ENCODE measurements around the gene DNAJC5.
"Not testable (repeated sequence)": the region's sequence is repeated elsewhere in the genome, so short reads cannot be mapped to it uniquely, and the experiment has no call there.

DNAJC5 gene

GRCh38 chr20:63974402-63975200 is 79.7 kb downstream of the DNAJC5 start:
- Histone ChIP-seq H3K9me2 (ENCODE audit: low read depth, low read length) (no peaks in the 10 kb centered on the region), H3K9ac (ENCODE audit: low read length) (no peak overlapping the region), H3K27ac (ENCODE audit: low read depth, low read length, poor library complexity, severe bottlenecking) (no peak overlapping the region), H3K9me3 (ENCODE audit: low read length) (no peaks in the 10 kb centered on the region), H3K79me2 (ENCODE audit: insufficient read depth, low read length) (no peaks in the 10 kb centered on the region), H4K20me1 (ENCODE audit: insufficient read depth, low read length) (no peaks in the 10 kb centered on the region), H3K4me3 (ENCODE audit: low read depth, low read length, poor library complexity, severe bottlenecking) (no peak overlapping the region), H3F3A (ENCODE audit: insufficient read depth, low read length) (peaks cover under 1% of the 10 kb centered on the region; the same call in 1 of the 2 replicates), H2AFZ (ENCODE audit: low read length) (no peak overlapping the region), H3K27me3 (ENCODE audit: insufficient read depth, low read length) (no peaks in the 10 kb centered on the region), H3K36me3 (ENCODE audit: insufficient read depth, low read length) (no peaks in the 10 kb centered on the region), H3K4me2 (ENCODE audit: low read length) (no peak overlapping the region), H3K4me1 (ENCODE audit: insufficient read depth, low read length, severe bottlenecking) (peaks cover 20% of the 10 kb centered on the region)
- TF ChIP-seq EZH2 (IDR thresholded peaks at IDR 0.05; ENCODE audit: borderline replicate concordance, low read length) = no peak
- TF ChIP-seq CTCF (IDR thresholded peaks at IDR 0.05; ENCODE audit: low read length) = no peak

- H4K20me1 ChIP-seq (ENCODE audit: insufficient read depth, low read length); H3K9ac ChIP-seq (ENCODE audit: low read length): not testable (repeated sequence)
These were observed 81.6 kb downstream of the DNAJC5 start for GRCh38 chr20:63976511-63976910.

GRCh38 chr20:63976980-63977738 is 82.2 kb downstream of the DNAJC5 start:
- Histone ChIP-seq H3K36me3 (ENCODE audit: insufficient read depth, low read length) (no peaks in the 10 kb centered on the region), H3K9me3 (ENCODE audit: low read length) (no peaks in the 10 kb centered on the region), H3K9me2 (ENCODE audit: low read depth, low read length) (no peaks in the 10 kb centered on the region), H3K27me3 (ENCODE audit: insufficient read depth, low read length) (no peaks in the 10 kb centered on the region), H4K20me1 (ENCODE audit: insufficient read depth, low read length) (no peaks in the 10 kb centered on the region), H3K4me2 (ENCODE audit: low read length) (no peak overlapping the region), H3K4me3 (ENCODE audit: low read depth, low read length, poor library complexity, severe bottlenecking) (no peak overlapping the region), H3K27ac (ENCODE audit: low read depth, low read length, poor library complexity, severe bottlenecking) (no peak overlapping the region), H3K9ac (ENCODE audit: low read length) (no peak overlapping the region), H2AFZ (ENCODE audit: low read length) (no peak overlapping the region), H3F3A (ENCODE audit: insufficient read depth, low read length) (peaks cover 4% of the 10 kb centered on the region; the same call in 1 of the 2 replicates), H3K79me2 (ENCODE audit: insufficient read depth, low read length) (peaks cover 6% of the 10 kb centered on the region; the same call in 1 of the 2 replicates), H3K4me1 (ENCODE audit: insufficient read depth, low read length, severe bottlenecking) (peaks cover 31% of the 10 kb centered on the region)
- TF ChIP-seq CTCF (IDR thresholded peaks at IDR 0.05; ENCODE audit: low read length) (no peak), EZH2 (IDR thresholded peaks at IDR 0.05; ENCODE audit: borderline replicate concordance, low read length) (no peak)

More at GRCh38 chr20:63976511-63976910, 81.6 kb downstream of the DNAJC5 start:
- not testable (repeated sequence) for H3K36me3 ChIP-seq (ENCODE audit: insufficient read depth, low read length); H3K79me2 ChIP-seq (ENCODE audit: insufficient read depth, low read length); H2AFZ ChIP-seq (ENCODE audit: low read length); H3K4me2 ChIP-seq (ENCODE audit: low read length); H3F3A ChIP-seq (ENCODE audit: insufficient read depth, low read length); H3K4me3 ChIP-seq (ENCODE audit: low read depth, low read length, poor library complexity, severe bottlenecking); H3K27me3 ChIP-seq (ENCODE audit: insufficient read depth, low read length); H3K9me3 ChIP-seq (ENCODE audit: low read length); H3K27ac ChIP-seq (ENCODE audit: low read depth, low read length, poor library complexity, severe bottlenecking); H3K9me2 ChIP-seq (ENCODE audit: low read depth, low read length)
- peaks cover 26% of the 10 kb centered on the region for H3K4me1 ChIP-seq (ENCODE audit: insufficient read depth, low read length, severe bottlenecking)
